Measurements from ENCODE around the gene KIF13A. TPM values are rescaled to one million over a fixed set of nuclear protein-coding genes. Genes with fewer than 3 reads are reported as not detected.
A peak's percentile ranks its signal among the peaks of the same experiment; 100 is the strongest.

Gene KIF13A
- total RNA-seq, 1 experiment from 2014 or later, result 24.1 TPM

GRCh38 chr6:17971128-17972073, 16.0 kb downstream of the KIF13A start:
- H3K4me1 Mint-ChIP-seq (ENCODE audit: insufficient read depth, unreplicated experiment), result peaks cover 42% of the 10 kb centered on the region
- peak overlapping the region; percentile 79 for H3K27ac Mint-ChIP-seq (ENCODE audit: low read depth, unreplicated experiment)
- CTCF ChIA-PET, result interaction anchor here (0.6 to 0.7 kb wide), 2 partner anchors 44 to 52 kb away, joined by 3 read pairs; no protein-coding TSS in a partner anchor
- no peaks in the 10 kb centered on the region for H3K36me3 Mint-ChIP-seq (ENCODE audit: insufficient read depth, unreplicated experiment)
- no peaks in the 10 kb centered on the region for H3K27me3 Mint-ChIP-seq (ENCODE audit: insufficient read depth, unreplicated experiment)
- no peaks in the 10 kb centered on the region for H3K9me3 Mint-ChIP-seq (ENCODE audit: unreplicated experiment)
- BruUV-seq (replicated peaks), result no TSS peak
- no peak for TF ChIP-seq CTCF (IDR thresholded peaks at IDR 0.05; ENCODE audit: unreplicated experiment)
- DNase-seq (ENCODE audit: unreplicated experiment), result peak; percentile 88
- POLR2A ChIA-PET, result interaction anchor here (0.7 to 2.6 kb wide), 9 partner anchors 8 to 184 kb away, joined by 3 to 18 read pairs (median 3); partner anchors contain the start of genes KDM1B, KIF13A and TPMT
- intact Hi-C loops (cut with micrococcal nuclease), result no loop called here
- peak overlapping the region; percentile 14 for H3K4me3 Mint-ChIP-seq (ENCODE audit: unreplicated experiment)

- no peak for TF ChIP-seq CTCF (IDR thresholded peaks at IDR 0.05; ENCODE audit: unreplicated experiment)
- intact Hi-C loops (cut with micrococcal nuclease), result no loop called here
- H3K4me1 Mint-ChIP-seq (ENCODE audit: insufficient read depth, unreplicated experiment), result peaks cover 42% of the 10 kb centered on the region
- no peaks in the 10 kb centered on the region for H3K27me3 Mint-ChIP-seq (ENCODE audit: insufficient read depth, unreplicated experiment)
- POLR2A ChIA-PET, result interaction anchor here (0.8 to 1.4 kb wide), 3 partner anchors 16 to 246 kb away, joined by 3 read pairs; no protein-coding TSS in a partner anchor
- no peak overlapping the region for H3K4me3 Mint-ChIP-seq (ENCODE audit: unreplicated experiment)
- H3K9me3 Mint-ChIP-seq (ENCODE audit: unreplicated experiment), result no peaks in the 10 kb centered on the region
- BruUV-seq (replicated peaks), result no TSS peak
- H3K27ac Mint-ChIP-seq (ENCODE audit: low read depth, unreplicated experiment), result no peak overlapping the region
- no peak for DNase-seq (ENCODE audit: unreplicated experiment)
- CTCF ChIA-PET, result interaction anchor here (0.6 to 0.9 kb wide), 2 partner anchors 14 to 135 kb away, joined by 3 to 4 read pairs; no protein-coding TSS in a partner anchor
- H3K36me3 Mint-ChIP-seq (ENCODE audit: insufficient read depth, unreplicated experiment), result no peaks in the 10 kb centered on the region
Measured at GRCh38 chr6:17968876-17969275, 18.6 kb downstream of the KIF13A start.

GRCh38 chr6:17967668-17968518, 19.5 kb downstream of the KIF13A start:
- BruUV-seq (replicated peaks), result no TSS peak
- POLR2A ChIA-PET, result interaction anchor here (0.6 to 1.4 kb wide), 6 partner anchors 10 to 245 kb away, joined by 3 to 4 read pairs (median 3); no protein-coding TSS in a partner anchor
- intact Hi-C loops (cut with micrococcal nuclease), result no loop called here
- Mint-ChIP-seq H3K4me1 (ENCODE audit: insufficient read depth, unreplicated experiment) (peaks cover 36% of the 10 kb centered on the region), H3K27ac (ENCODE audit: low read depth, unreplicated experiment) (peak overlapping the region; percentile 12), H3K4me3 (ENCODE audit: unreplicated experiment) (no peak overlapping the region), H3K36me3 (ENCODE audit: insufficient read depth, unreplicated experiment) (no peaks in the 10 kb centered on the region), H3K27me3 (ENCODE audit: insufficient read depth, unreplicated experiment) (no peaks in the 10 kb centered on the region), H3K9me3 (ENCODE audit: unreplicated experiment) (no peaks in the 10 kb centered on the region)
- no peak for DNase-seq (ENCODE audit: unreplicated experiment)
- CTCF ChIA-PET, result interaction anchor here (0.6 to 0.9 kb wide), 2 partner anchors 13 to 134 kb away, joined by 3 to 4 read pairs; no protein-coding TSS in a partner anchor
- TF ChIP-seq CTCF (IDR thresholded peaks at IDR 0.05; ENCODE audit: unreplicated experiment), result no peak
